Measurements from ENCODE around the gene ABCB10.
"Not testable (repeated sequence)": the region's sequence is repeated elsewhere in the genome, so short reads cannot be mapped to it uniquely, and the experiment has no call there.

Gene ABCB10

GRCh38 chr1:229531326-229531725, 27.2 kb downstream of the ABCB10 start:
- DNase-seq: no peak

- DNase-seq: no peak
These were observed 28.9 kb downstream of the ABCB10 start for GRCh38 chr1:229529639-229530038.

GRCh38 chr1:229526695-229527094, 31.8 kb downstream of the ABCB10 start:
- DNase-seq: no peak

- no peak for DNase-seq
These were observed 35.5 kb downstream of the ABCB10 start for GRCh38 chr1:229523052-229523451.

GRCh38 chr1:229514578-229515275, 43.8 kb downstream of the ABCB10 start:
- DNase-seq: peak; percentile 53

- not testable (repeated sequence) for DNase-seq
These were observed 46.9 kb downstream of the ABCB10 start for GRCh38 chr1:229511625-229512024.

- not testable (repeated sequence) for DNase-seq
These were observed 47.3 kb downstream of the ABCB10 start for GRCh38 chr1:229511201-229511600.

GRCh38 chr1:229509576-229509975, 48.9 kb downstream of the ABCB10 start:
- no peak for DNase-seq

GRCh38 chr1:229508823-229509337, 49.6 kb downstream of the ABCB10 start:
- DNase-seq: no peak

GRCh38 chr1:229507951-229508822, 50.3 kb downstream of the ABCB10 start, which contains the start of gene NUP133:
TSS of gene NUP133 (minus strand) at chr1:229508341. CDS start at chr1:229508249, 92 bp downstream.
- DNase-seq: peak; percentile 100

GRCh38 chr1:229507502-229507901, 51.0 kb downstream of the ABCB10 start:
- no peak for DNase-seq

- DNase-seq: no peak
These were observed 51.9 kb downstream of the ABCB10 start for GRCh38 chr1:229506633-229507032.

GRCh38 chr1:229495782-229496181, 62.7 kb downstream of the ABCB10 start:
- DNase-seq: no peak

GRCh38 chr1:229487181-229487580, 71.3 kb downstream of the ABCB10 start:
- DNase-seq: no peak

- DNase-seq: no peak
These were observed 73.2 kb downstream of the ABCB10 start for GRCh38 chr1:229485318-229485717.

GRCh38 chr1:229482511-229482910, 76.0 kb downstream of the ABCB10 start:
- DNase-seq: no peak

GRCh38 chr1:229480495-229480894, 78.0 kb downstream of the ABCB10 start:
- DNase-seq: no peak

GRCh38 chr1:229479660-229480399, 78.7 kb downstream of the ABCB10 start:
- no peak for DNase-seq

- DNase-seq: no peak
These were observed 79.7 kb downstream of the ABCB10 start for GRCh38 chr1:229478852-229479251.

GRCh38 chr1:229475859-229476258, 82.6 kb downstream of the ABCB10 start:
- DNase-seq: not testable (repeated sequence)

GRCh38 chr1:229474509-229474908, 84.0 kb downstream of the ABCB10 start:
- DNase-seq: no peak

- DNase-seq: no peak
These were observed 87.3 kb downstream of the ABCB10 start for GRCh38 chr1:229471175-229471574.

Data from activated CD4-positive, alpha-beta T cell treated with anti-CD3 and anti-CD28 coated beads, Interleukin-2, amount 50 U/mL, for 1 hour (primary cell).